Hematopoietic multipotent progenitor cell (in vitro differentiated cells): ENCODE data around the gene MICAL3. TPM values are rescaled to one million over a fixed set of nuclear protein-coding genes. Genes with fewer than 3 reads are reported as not detected.

Experiments
- DNase-seq, 3 donors: peaks; one replicate each; pipeline ENCODE4 v3.0.0-alpha.2; 2011 to 2015; ENCODE audit warnings: low read depth in 2 of 3, low spot score in 2 of 3
- total RNA-seq: library from RNA; depleted of rRNA; stranded (reverse); fragments of >200 nt; gene quantifications from one replicate; pipeline ENCODE4 v1.2.3, GENCODE V29; 2012

MICAL3 gene
- total RNA-seq, 1 donor: 15.9 TPM

DNA sequence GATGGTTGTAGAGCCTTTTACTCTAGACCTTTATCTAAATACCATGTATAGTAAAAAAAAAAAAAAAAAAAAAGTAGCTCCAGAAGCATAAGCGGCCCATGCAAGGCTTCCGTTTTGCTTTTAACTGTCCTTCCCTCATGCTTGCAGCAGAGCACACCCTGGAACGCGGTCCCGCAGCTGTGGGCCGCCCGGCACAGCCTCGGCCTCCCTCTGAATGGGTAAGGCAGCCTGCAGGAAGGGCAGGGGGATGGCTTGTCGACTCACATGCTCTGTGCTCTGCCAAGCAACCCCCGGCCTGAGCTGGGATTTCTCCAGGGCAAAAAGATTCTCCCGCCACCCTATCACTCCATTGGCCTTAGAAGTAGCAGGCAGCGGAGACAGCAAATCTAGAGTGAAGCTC is 148.7 kb downstream of the MICAL3 start:
- no peak for DNase-seq

DNA sequence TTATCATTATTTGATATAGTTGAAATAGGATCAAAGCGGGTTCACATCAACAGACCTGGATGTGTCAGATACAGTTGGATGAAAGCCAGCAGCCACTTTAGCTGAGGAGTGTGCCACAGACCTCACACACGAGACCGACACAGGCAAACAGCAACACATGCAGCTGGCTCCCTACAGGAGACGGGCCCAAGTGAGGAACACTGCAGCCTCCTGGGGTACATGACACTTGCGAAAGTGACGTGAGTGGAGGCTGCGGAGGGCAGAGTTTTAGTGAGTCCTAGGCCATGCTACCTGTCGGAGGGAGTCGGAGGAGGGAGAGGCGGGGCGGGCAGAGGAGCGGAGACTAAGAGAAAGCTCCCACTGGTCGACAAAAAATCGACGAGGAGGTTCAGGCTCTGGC is 149.2 kb downstream of the MICAL3 start:
- DNase-seq: no peak

DNA sequence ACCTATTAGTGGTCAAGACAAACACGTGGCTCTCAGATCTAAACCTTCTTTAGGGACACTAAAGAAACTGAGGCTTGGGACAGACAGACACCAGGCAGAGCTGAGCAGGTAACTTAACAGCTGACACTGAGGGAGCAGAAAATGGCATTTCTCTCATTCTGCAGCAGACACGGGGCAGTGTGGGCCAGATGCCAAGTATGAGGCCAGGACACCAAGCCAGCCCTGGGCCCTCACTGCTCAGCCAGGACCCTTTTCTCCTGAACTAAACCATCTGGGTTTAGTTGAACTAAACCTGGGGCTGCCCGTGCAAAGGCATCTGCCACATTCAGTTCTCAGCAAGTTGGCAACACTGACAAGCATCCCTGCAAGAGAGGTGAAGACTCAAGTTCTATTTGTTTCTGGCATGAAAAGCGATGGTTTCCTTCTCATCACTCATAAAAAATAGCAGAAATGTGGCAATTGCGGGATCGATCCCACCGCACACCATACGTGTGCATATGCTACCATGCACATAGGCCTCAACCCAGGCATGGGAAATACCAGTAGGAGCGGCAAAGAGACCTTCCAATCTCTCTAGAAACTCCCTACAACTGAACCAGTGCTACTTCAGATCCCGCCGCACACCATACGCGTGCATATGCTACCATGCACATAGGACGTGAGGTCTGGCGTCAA is 150.0 kb downstream of the MICAL3 start:
- DNase-seq: no peak

DNA sequence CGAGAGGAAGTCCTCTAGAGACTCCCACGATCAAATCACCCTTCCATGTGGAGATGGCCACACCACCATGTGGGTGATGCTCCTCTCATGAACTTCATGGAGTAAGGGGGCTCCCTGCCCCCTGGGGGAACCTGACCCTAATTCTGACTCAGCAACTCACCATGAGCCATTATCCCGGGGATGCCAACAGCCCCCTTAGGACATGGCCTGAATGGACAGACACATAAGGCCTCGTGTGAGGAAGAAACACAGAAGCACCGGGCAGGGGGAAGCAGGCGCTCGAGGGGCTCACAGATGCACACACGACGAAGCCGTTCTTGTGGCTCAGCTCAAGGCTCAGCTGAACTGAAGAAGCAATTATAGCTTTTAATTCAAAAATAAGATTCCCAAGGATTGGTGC is 150.6 kb downstream of the MICAL3 start:
- no peak for DNase-seq

DNA sequence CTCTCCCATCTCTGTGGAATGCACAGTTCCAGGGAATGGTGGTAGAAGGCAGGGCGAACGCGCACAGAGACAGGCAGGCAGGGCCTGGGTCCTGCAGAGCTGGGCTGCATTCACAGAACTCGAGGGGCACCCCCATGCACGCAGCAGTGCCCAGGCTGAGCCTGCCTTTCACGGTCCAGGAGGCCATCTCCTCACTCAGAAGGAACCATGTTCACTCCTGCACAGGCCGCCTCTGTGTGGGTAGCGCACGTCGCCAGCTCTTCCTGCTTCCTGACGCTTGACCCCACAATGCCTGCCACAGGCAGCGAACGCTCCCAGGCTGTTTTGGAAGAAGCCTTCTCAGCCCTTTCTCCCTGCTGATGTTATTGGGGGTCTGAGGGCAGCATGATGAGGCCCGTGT is 151.2 kb downstream of the MICAL3 start:
- DNase-seq: no peak

DNA sequence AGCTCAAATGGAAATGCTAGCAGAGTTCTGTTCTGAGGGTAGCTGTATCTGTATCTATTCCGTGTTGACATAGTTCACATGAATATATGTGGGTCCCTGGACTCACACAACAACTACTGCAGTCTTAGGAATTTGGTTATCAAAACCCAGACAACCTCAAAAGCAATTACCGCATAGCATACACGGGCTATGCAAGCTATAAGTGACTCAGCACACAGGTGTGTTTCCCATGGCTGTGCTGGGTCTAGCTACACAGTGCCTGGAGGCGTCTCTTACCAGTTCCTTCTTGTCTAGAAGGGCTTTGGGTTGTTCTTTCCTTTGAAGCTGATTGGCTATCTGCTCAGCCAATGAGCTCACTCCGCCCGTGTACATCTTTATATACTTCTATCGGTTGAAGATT is 151.9 kb downstream of the MICAL3 start:
- no peak for DNase-seq

DNA sequence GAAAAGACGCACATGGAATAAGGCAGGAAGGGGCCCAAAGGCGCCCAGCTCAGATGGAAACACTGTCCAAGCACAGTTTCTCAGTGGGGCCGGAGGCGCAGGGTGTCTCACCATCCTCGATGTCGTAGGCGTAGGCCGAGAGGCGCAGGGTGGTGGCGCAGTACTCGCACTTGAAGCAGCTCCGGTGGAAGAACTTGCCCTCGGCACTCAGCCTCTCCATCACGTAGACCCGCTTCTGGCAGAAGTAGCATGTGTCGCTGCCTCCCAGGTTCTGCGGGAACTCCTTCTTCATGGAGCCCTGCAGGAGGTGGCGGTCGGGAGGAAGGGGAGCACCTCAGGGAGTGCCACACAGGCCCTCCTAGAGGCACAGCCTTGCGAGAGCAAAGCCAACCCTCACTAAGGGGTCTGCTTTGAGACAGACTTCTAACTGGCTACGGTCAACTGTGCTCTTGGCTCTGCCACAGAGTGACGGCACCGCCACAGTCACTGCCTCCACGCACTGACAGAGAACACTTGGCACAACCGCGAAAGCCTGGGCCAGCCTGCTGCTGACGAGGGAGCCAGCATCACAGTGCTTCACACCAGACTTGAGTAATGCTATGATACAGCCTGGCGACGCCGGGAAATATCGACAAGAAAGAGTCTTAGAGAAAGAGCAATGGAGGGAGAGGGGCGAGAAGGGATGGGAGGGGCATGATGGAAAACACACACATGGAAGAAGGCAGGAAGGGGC is 152.5 kb downstream of the MICAL3 start:
- no peak for DNase-seq

DNA sequence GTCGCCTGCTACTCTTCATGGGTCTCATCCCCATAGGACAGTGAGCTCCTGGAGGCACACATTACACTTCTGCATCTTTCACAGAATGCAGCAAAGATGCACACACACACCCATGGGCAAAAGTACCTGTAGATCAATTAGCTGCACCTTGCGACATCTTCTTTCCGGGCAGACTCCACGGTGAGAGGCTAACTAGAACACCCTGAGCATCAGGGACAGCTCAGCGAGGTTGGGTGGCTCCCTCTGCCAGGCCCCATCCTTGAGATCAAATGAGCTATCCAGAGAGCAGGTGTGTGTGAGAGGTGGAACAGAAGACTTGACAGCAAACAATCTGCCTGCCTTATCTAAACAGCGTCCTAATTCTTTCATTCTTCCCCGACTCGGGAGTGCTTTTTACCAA is 154.0 kb downstream of the MICAL3 start:
- no peak for DNase-seq

DNA sequence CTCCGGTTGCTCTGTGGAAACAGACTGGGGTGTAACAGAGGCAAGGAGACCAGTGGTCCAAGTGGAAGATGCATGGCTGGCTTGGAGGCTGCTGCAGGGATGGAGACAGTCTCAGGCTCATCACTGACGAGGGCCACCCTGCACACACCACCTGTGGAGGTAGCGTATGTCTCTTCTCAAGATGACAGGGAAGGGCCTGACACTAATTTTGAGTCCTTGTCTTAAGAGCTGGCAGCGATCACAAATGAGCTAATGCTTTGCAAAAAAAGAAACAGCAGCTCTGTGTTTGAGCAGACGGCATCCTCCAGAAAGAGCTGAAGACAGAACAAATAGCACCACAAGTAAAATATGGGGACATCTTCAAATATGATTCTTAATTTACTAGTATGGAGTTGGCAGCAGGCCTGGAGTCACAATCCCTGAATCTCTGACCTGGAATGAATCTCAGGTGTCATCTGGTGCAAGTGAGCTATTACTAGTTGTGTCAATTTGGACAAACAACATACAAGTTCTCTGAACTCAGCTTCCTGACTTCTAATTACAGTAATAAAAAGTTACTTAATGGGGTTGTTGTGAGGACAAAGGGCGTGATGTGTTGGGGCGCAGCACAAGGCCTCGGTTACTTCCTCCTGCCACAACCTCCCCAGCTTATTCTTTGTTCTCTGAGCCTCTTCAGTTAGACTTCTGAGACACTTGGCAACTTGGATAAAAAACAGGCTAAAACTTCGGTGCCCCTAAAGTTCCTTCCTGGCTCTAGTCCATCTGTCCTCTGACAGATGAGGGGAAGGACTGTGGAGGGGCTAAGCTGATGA is 154.9 kb downstream of the MICAL3 start:
- DNase-seq: no peak

DNA sequence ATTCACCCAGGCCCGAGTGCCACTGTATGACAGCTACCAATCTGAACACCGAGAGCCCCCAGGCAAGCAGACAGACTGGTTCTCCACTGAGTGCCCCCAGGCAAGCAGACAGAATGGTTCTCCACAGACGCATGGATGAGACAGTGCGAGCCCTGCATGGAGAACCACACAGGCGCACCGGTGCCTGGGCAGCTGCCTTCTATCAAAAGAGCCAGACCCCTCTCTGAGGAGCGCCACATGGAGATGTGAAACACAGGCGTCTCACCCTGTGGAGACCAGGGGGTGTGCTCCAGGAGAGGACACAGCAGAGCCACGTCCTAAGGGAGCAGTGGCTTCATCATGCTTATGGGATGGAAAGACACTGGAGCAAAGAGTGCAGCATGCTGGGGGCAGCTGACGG is 155.6 kb downstream of the MICAL3 start:
- no peak for DNase-seq

DNA sequence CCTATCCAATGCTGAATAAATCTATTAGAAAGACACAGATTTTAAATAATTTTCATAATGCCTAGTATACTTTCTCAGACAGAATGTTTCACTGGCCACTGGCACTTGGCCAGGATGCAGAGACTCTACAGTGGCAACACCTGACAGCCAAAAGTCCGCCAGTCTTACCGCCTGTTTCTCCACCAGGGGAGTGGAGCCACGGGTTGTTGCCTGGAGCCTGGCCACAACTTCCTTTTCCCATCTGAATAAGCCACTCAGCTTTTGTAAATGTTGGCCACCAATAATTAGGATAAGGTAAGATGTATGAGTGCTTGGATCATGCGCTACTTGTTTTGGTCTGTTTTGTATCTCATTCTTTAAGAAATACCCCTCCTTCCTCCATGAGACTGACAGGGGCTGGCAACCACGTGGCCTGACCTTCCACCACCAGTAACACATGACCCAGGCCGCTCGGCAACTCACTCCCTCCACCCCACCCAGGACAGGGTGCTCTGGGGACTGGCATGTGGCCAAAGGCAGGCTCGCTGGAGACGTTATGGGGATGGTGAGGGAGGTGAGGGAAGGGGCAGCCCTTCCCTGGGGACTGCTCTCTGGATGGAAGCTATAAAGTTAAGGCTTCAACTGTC is 157.1 kb downstream of the MICAL3 start:
- peak in 2 of 3 donors; percentile 18 to 43 for DNase-seq

DNA sequence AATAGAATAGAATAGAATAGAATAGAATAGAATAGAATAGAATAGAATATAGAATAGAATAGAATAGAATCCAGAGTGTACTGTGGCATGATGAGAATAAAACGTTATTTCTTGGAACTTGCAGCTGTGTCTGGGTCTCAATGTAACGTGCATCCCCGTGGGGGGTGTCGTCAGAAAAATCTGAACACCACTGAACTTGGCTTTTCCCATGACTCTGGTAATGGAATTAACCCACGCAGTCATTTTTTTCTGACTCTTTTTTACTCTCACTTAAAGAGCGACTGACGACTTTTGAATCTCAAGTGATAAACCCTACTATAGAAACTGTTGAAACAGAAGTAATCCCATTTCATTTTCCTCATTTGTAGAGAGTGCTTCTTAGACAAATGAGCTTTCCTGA is 157.7 kb downstream of the MICAL3 start:
- DNase-seq: no peak

DNA sequence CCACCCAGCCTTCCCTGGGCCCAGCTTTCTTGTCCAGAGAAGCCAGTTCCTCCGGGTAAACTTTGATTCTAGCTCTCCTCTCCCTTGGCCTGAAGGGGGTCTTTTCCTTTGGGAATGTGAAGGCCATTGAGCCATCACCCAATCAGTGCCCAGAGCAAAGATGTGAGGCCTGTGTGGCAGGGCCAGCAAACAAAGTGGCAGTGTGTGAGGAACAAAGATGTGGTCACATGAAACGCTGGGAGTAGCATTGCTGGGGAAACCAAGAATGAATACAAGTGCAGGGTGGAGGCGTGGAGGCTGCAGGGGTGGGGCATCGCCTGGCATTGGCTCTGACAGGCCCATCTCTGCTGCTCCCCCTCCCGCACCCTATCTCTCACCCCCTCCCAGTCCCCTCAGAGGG is 158.2 kb downstream of the MICAL3 start:
- DNase-seq: no peak

DNA sequence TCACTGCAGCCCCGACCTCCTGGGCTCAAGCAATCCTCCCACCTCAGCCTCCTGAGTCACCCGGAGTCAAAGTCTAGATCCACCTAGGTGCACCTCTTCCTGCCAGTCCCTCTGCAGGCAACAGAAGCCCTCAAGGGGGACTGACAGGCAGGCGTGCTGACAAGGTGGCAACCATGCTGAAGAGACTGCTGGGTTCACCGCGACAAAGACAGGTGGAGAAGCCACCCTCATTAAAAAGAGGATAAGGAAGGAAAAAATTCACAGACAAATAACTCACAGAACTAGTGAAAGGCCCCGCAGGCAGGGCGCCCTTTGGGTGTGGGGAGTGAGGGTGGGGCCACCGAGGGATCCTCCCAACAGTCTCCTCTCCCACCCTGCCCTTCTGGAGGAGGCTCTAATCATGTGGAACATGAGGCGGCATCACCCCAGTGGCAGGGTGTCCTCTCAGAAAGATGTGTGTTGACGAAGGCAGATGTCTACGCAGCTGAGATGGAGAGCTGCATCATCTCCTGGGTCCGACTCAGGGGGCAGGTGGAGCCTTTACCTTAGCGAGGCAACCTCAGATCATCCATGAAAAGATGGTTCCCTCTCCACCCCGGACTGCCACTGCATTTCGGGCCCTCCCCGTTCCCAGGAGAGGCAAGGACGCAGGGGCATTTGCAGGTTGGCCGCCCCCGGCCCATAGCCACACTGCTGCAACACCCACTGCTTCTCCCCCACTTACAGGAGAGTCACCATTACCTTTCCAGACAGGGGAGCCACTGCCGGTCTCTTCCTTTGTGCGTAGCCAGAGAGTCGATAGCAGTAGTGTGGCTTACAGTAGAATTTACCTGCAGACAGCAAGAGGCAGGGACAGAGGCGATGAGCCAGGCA is 158.9 kb downstream of the MICAL3 start:
- no peak for DNase-seq

DNA sequence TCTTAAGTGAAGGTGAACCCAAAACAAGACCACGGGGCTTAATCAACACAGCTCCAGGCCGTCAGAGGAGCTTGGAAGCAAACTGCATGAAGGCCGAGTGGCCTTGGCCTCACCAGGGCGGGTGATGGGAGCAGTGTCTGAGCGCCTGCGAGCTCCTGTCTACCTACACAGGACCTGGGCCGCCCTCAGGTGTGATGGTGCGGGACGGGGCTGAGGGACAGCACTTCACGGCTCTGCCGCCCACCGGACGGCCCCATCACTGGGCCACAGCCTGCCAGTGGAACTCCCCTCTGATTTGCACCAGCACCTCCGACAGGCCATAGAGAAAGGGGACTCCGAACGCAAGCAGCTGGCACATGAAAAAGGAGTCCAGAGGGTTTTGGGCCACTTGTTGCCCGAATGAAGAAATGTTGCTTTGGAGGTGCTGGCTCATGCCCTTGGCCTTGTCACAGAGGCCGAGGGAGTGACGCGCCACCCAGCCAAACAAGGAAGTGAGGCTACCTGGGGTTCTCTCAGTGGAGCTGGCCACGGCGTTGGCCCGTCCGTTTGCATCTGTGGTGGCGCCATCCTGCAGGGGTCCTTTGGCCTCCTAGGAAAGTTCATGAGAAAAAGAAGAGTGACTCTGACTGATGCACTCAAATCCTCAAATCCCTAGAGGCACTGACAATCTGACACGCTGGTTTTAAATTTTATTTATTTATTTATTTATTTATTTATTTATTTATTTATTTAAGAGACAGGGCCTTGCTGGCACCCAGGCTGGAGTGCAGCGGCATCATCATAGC is 159.8 kb downstream of the MICAL3 start:
- no peak for DNase-seq

DNA sequence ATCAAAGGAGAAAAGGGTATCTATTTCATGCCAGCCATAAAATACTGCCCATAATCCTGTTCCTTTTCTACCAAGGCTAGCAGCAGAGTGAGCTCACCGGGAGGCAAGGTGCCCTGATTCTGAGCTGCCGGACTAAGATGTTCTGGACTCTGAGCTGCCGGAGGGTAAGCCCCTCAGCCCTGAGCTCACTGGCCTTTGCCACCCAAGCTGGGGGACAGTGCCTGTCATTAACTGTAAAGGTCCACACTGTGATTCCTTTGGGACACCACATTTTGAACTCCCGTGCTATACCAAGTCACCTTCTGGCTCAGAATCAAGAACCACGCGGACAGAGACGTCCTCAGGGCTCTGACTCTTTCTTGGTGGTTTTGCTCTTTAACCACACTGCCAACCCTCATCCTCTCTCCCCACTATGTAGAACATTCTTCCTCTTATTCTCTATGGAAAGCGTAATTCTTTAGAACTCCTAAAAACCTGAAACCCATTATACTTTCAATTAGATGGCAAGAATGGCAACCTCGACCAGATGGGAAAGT is 161.6 kb downstream of the MICAL3 start:
- peak in 2 of 3 donors; percentile 27 to 54 for DNase-seq

DNA sequence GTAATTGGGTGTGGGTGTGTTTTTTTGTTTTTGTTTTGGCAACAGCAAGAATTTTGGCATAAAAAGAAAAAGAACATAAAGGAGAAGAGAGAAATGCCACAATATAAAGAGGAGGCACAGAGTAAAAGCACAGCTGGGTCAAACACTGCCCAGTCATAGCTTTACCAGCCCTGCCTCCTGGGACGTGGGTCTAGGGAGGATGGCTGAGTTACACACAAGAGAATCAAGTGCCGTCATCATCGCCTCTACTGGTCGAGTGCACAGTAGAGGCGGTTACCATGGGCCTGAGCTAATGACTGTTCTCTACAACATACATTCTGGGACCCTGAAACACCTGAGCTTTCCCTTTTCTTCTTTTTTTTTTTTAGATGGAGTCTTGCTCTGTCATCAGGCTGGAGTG is 162.5 kb downstream of the MICAL3 start:
- no peak for DNase-seq

DNA sequence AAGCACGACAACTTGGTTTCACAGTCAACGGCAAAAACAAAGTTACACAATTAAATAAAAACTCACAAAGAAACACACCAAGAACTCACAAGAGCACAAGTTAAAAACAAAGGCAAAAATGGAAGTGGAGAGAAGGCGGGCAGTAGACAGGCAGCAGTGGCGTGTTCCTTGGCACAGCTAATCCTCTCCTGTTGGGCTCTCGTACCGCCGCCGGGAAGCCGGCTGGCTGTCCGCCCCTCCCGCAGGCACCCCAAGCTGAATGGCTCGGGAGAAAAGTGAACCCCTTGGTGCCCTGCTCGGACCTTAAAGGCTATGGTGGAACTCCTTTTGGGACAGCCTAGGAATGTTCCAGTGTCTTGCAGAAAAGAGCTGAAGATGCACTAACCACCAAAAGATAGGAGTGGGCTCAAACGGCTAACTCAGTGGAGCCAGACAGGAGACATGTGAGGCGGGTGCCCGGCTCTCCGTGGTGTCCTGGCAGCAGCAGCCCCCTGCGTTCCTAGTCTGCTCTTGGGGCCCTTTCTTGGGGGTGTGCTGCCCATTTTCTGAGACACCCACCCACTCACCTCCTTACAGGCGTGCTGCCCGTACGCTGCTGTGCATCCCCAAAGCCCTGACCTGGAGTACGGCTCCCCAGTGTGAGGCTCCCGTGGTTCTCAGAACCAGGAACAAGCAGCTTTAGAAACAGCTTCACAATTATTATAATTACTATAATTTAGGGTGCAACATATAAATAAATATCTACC is 164.0 kb downstream of the MICAL3 start:
- DNase-seq: no peak

DNA sequence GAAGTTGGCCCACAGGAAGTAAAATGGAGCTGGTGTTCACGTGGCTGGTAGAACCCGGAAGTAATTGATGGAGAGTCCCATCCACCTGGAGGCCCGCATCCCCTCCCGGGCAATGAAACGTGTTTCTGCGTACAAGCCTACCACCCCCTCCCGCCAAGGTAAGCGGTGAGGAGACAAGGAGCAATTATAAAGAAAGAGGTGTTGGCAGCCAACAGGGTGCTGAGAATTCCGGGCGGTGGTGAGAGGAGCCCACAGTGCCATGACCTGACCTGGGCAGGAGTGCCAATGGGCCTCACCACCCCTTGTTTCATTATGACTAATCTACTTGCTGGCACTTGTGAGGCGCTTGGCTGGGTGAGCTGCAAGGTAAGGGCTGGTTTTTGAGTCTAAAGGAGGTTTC is 166.3 kb downstream of the MICAL3 start:
- no peak for DNase-seq
